ENCODE measurements around the gene CCDC85B.
A peak's percentile ranks its signal among the peaks of the same experiment; 100 is the strongest.

CCDC85B gene

DNA sequence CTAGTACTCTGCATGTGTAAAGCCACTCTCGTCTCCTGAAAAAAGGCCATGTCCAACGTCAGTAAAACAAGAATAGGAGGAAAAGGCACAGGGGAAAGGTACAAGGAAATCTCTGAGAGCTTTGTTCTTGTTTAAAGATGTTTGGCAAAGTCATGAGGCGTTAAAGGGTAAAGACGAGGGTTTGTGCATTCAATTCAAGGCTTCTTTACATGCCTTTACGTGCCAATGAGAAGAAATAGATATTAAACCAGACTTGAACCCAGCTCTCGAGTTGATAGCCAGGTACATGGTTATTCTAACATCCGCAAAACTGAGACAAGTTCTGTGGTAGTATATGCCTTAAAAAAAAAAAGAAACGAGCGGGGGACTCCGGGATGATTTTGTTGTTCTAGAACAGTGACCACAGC, 31.8 kb upstream of the CCDC85B start:
- H3K4me1 ChIP-seq (ENCODE audit: control insufficient read depth, insufficient read depth, low read length): peaks cover 52% of the 10 kb centered on the region
- peak overlapping the region; percentile 94 for H3K4me3 ChIP-seq (ENCODE audit: low read length)
- H3K27me3 ChIP-seq (replicated peaks; ENCODE audit: control insufficient read depth, insufficient read depth, low read length): no peaks in the 10 kb centered on the region
- H3K9ac ChIP-seq (ENCODE audit: low read length): peak overlapping the region; percentile 99
- no peak for DNase-seq (ENCODE audit: low read depth)
- no peaks in the 10 kb centered on the region for H3K9me3 ChIP-seq (ENCODE audit: control insufficient read depth, low read length)
- H3K36me3 ChIP-seq (ENCODE audit: control insufficient read depth, insufficient read depth, low read length, severe bottlenecking): peaks cover 45% of the 10 kb centered on the region

DNA sequence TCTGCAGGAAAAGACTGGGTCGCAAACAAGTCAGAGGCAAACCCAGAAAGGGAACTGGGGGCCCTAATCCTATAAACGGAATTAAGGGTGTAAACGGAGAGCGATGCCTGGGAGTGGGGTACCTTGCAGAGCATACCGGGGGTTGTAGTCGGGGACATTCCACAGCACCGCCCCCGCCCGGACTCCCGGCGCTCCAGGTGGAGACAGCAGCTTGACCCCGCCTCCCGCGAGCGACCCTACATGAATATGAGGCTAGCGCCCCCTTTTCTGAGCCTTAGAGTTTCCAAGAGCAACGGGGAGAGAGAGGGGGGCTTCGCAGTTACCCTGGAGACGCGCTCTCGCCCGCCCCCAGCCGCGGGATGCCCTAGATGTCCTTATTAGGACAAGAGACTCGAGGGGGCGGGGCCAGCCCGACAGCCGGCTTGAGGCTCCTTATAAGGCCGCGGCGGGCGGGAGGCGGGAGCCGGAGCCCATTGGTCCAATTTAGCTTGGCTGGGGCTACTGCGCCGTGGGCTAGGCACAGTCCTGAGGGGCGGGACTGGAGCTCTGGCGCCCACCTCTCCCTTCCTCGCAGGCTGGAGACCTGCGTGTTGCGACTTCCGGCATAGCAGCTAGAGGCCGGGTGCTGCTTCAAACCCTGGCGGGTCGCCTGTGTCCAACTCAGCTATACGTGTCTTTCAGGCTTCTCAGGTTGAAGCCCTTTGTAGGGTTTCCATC, 31.2 kb upstream of the CCDC85B start:
- H3K36me3 ChIP-seq (ENCODE audit: control insufficient read depth, insufficient read depth, low read length, severe bottlenecking): peaks cover 45% of the 10 kb centered on the region
- peak; percentile 99 for DNase-seq (ENCODE audit: low read depth)

DNA sequence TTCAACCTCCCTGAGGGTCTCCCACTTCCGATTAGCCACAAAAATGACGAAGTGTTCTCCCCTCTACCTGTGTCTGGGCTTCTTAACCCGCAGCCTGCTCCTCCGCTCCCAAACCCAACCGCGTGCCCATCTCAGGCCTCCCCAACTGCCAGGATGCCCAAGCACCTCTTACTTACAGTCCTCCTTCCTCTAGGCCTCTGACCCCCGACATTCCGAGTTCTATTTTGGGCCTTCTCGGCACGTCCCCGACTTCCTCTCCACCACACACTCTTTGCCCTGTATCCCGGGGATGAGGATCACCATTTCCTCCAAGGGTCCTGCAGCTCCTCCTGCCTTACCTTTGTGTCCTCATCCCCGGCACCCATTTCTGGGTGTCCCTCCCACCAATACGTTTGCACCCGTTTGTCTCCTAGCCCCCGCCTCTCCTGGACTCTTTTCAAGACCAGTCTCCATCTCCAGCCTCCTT, 30.6 kb upstream of the CCDC85B start:
- peak overlapping the region; percentile 94 for H3K4me3 ChIP-seq (ENCODE audit: low read length)
- H3K36me3 ChIP-seq (ENCODE audit: control insufficient read depth, insufficient read depth, low read length, severe bottlenecking): peaks cover 45% of the 10 kb centered on the region
- H3K4me1 ChIP-seq (ENCODE audit: control insufficient read depth, insufficient read depth, low read length): peaks cover 47% of the 10 kb centered on the region
- no peaks in the 10 kb centered on the region for H3K27me3 ChIP-seq (replicated peaks; ENCODE audit: control insufficient read depth, insufficient read depth, low read length)
- DNase-seq (ENCODE audit: low read depth): peak; percentile 49
- peak overlapping the region; percentile 99 for H3K9ac ChIP-seq (ENCODE audit: low read length)
- no peaks in the 10 kb centered on the region for H3K9me3 ChIP-seq (ENCODE audit: control insufficient read depth, low read length)

More for the DNA sequence above, 31.2 kb upstream of the CCDC85B start:
- Histone ChIP-seq H3K4me1 (ENCODE audit: control insufficient read depth, insufficient read depth, low read length) (peaks cover 50% of the 10 kb centered on the region), H3K9ac (ENCODE audit: low read length) (peak overlapping the region; percentile 99), H3K9me3 (ENCODE audit: control insufficient read depth, low read length) (no peaks in the 10 kb centered on the region), H3K4me3 (ENCODE audit: low read length) (peak overlapping the region; percentile 94), H3K27me3 (replicated peaks; ENCODE audit: control insufficient read depth, insufficient read depth, low read length) (no peaks in the 10 kb centered on the region)

DNA sequence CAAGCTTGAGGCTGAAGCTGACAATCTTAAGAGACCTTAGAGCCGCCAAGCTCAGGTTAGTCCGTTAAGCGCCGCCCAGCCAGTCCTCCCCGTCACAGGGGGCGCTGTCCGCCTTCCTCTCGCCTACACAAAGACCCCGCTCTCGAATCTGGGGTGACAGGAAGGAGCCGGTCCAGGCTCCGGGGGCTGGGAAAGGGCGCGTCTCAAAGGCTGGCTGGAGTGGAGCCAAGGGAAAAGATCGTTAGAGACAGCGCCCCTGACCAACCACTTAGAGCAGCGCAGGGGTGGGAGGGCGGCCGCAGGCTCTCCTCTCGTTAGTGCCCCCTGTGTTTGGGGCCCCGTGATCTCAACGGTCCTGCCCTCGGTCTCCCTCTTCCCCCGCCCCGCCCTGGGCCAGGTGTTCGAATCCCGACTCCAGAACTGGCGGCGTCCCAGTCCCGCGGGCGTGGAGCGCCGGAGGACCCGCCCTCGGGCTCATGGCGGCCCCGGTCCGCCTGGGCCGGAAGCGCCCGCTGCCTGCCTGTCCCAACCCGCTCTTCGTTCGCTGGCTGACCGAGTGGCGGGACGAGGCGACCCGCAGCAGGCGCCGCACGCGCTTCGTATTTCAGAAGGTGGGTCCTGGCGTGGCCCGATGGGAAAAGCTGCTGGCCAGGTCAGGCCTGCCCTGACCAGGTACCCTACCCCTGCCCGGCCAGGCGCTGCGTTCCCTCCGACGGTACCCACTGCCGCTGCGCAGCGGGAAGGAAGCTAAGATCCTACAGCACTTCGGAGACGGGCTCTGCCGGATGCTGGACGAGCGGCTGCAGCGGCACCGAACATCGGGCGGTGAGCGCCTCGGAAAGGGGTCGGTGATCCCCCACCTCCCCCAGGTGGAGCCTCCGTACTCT, 30.0 kb upstream of the CCDC85B start, which contains the start of gene MUS81:
TSS of gene MUS81 (plus strand) at position 156 of the 887 bp plus-strand sequence. CDS start at position 477, 321 bp downstream.
- Histone ChIP-seq H3K36me3 (ENCODE audit: control insufficient read depth, insufficient read depth, low read length, severe bottlenecking) (peaks cover 45% of the 10 kb centered on the region), H3K27me3 (replicated peaks; ENCODE audit: control insufficient read depth, insufficient read depth, low read length) (no peaks in the 10 kb centered on the region)

DNA sequence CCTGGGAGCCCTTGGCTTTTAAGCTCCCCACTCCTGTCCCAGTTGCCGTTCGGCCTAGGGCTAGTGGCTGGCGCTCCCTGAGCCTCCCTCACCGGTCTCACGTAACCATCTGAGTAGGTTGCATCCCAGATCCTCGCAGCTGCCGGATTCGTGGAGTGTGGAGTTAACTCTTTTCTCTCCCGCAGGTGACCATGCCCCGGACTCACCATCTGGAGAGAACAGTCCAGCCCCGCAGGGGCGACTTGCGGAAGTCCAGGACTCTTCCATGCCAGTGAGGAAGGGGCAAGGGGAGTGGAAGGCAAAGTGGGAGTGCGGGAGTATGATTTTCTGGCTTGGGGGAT, 29.3 kb upstream of the CCDC85B start:
- Histone ChIP-seq H3K9ac (ENCODE audit: low read length) (peak overlapping the region; percentile 99), H3K36me3 (ENCODE audit: control insufficient read depth, insufficient read depth, low read length, severe bottlenecking) (peaks cover 46% of the 10 kb centered on the region), H3K4me1 (ENCODE audit: control insufficient read depth, insufficient read depth, low read length) (peaks cover 38% of the 10 kb centered on the region), H3K27me3 (replicated peaks; ENCODE audit: control insufficient read depth, insufficient read depth, low read length) (no peaks in the 10 kb centered on the region), H3K9me3 (ENCODE audit: control insufficient read depth, low read length) (no peaks in the 10 kb centered on the region), H3K4me3 (ENCODE audit: low read length) (peak overlapping the region; percentile 94)
- peak; percentile 38 for DNase-seq (ENCODE audit: low read depth)

More for the DNA sequence above, 30.0 kb upstream of the CCDC85B start, which contains the start of gene MUS81:
- peaks cover 44% of the 10 kb centered on the region for H3K4me1 ChIP-seq (ENCODE audit: control insufficient read depth, insufficient read depth, low read length)
- H3K9me3 ChIP-seq (ENCODE audit: control insufficient read depth, low read length): no peaks in the 10 kb centered on the region
- peak within 1 kb of the TSS; percentile 99 for H3K9ac ChIP-seq (ENCODE audit: low read length)
- peak within 1 kb of the TSS; percentile 94 for H3K4me3 ChIP-seq (ENCODE audit: low read length)
- DNase-seq (ENCODE audit: low read depth): peak; percentile 98

DNA sequence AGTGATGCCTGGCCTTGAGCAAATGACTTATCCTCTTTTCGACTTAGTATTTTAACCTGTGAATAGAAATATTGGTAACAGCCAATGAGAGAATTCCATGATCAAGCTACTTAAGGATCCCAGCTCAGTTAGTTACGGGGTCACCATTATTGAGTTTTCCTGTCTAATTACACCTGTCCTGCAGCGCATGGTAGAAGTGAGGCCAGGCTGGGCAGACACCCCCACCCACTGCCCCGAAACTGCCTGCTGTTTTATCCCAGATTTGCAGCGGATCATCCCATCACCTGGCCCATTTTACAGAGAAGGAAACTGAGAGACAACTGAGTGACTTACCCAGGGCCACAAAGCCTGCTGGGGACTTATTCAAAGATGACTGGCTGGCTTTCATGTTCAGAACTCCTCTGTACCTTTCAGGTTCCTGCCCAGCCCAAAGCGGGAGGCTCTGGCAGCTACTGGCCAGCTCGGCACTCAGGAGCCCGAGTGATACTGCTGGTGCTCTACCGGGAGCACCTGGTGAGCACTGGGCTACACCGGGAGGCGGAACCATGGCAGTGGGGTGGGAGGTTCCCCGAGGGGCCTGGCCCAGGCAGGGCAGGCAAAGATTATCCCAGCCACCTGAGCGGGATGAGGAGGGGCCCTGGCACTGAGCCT, 28.8 kb upstream of the CCDC85B start:
- Histone ChIP-seq H3K9ac (ENCODE audit: low read length) (peak overlapping the region; percentile 99), H3K4me3 (ENCODE audit: low read length) (peak overlapping the region; percentile 94), H3K36me3 (ENCODE audit: control insufficient read depth, insufficient read depth, low read length, severe bottlenecking) (peaks cover 50% of the 10 kb centered on the region), H3K4me1 (ENCODE audit: control insufficient read depth, insufficient read depth, low read length) (peaks cover 34% of the 10 kb centered on the region), H3K9me3 (ENCODE audit: control insufficient read depth, low read length) (no peaks in the 10 kb centered on the region), H3K27me3 (replicated peaks; ENCODE audit: control insufficient read depth, insufficient read depth, low read length) (no peaks in the 10 kb centered on the region)
- no peak for DNase-seq (ENCODE audit: low read depth)

DNA sequence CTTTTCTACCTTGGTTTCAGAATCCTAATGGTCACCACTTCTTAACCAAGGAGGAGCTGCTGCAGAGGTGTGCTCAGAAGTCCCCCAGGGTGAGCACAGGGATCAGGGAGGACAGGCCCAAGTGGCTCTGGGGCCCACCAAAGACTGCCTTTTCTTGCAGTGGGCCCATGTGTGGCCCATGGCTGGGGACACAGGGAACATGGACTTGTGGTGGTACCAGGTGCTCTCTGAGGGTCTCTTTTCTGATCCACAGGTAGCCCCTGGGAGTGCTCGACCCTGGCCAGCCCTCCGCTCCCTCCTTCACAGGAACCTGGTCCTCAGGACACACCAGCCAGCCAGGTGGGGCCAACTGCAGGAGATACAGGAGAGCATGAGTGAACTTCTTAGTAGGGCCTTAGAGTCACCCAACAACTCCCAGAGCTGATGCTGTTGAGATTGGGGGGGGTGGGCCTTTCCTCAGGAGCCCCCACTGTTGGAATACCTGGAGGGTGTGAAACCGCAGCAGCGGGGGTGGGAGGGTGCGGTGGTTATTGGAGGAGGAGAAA, 28.2 kb upstream of the CCDC85B start:
- Histone ChIP-seq H3K9ac (ENCODE audit: low read length) (peak overlapping the region; percentile 99), H3K27me3 (replicated peaks; ENCODE audit: control insufficient read depth, insufficient read depth, low read length) (no peaks in the 10 kb centered on the region), H3K4me3 (ENCODE audit: low read length) (no peak overlapping the region), H3K4me1 (ENCODE audit: control insufficient read depth, insufficient read depth, low read length) (peaks cover 34% of the 10 kb centered on the region), H3K9me3 (ENCODE audit: control insufficient read depth, low read length) (no peaks in the 10 kb centered on the region), H3K36me3 (ENCODE audit: control insufficient read depth, insufficient read depth, low read length, severe bottlenecking) (peaks cover 57% of the 10 kb centered on the region)
- DNase-seq (ENCODE audit: low read depth): no peak

DNA sequence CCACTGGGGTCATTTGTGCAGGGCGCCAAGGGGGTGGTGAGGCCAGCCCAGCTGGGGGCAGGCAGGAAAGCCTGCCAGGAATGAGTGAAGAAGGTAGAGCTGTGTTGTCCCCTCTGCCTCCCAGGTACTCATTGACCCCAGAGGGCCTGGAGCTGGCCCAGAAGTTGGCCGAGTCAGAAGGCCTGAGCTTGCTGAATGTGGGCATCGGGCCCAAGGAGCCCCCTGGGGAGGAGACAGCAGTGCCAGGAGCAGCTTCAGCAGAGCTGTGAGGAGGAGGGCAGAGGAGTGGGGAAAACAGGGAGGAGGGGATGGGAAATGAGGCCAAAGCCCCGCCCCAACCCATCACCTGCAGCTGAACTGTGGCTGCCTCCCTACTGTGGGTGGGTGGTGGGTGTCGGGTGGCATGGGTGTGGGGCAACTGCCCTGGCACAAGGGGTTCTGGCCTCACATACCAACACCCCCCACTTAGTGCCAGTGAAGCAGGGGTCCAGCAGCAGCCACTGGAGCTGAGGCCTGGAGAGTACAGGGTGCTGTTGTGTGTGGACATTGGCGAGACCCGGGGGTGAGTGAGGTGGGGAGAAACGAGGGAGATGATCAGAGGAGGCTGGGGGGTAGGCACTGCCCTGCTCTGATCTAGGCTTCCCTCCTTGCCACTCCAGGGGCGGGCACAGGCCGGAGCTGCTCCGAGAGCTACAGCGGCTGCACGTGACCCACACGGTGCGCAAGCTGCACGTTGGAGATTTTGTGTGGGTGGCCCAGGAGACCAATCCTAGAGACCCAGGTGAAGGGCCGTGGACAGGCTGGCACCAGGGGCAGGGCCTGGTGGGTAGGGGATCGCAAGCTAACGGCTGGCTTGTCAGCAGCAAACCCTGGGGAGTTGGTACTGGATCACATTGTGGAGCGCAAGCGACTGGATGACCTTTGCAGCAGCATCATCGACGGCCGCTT, 27.3 kb upstream of the CCDC85B start:
- Histone ChIP-seq H3K9me3 (ENCODE audit: control insufficient read depth, low read length) (no peaks in the 10 kb centered on the region), H3K4me3 (ENCODE audit: low read length) (no peak overlapping the region), H3K4me1 (ENCODE audit: control insufficient read depth, insufficient read depth, low read length) (peaks cover 34% of the 10 kb centered on the region), H3K36me3 (ENCODE audit: control insufficient read depth, insufficient read depth, low read length, severe bottlenecking) (peaks cover 65% of the 10 kb centered on the region), H3K9ac (ENCODE audit: low read length) (peak overlapping the region; percentile 39), H3K27me3 (replicated peaks; ENCODE audit: control insufficient read depth, insufficient read depth, low read length) (no peaks in the 10 kb centered on the region)
- no peak for DNase-seq (ENCODE audit: low read depth)

DNA sequence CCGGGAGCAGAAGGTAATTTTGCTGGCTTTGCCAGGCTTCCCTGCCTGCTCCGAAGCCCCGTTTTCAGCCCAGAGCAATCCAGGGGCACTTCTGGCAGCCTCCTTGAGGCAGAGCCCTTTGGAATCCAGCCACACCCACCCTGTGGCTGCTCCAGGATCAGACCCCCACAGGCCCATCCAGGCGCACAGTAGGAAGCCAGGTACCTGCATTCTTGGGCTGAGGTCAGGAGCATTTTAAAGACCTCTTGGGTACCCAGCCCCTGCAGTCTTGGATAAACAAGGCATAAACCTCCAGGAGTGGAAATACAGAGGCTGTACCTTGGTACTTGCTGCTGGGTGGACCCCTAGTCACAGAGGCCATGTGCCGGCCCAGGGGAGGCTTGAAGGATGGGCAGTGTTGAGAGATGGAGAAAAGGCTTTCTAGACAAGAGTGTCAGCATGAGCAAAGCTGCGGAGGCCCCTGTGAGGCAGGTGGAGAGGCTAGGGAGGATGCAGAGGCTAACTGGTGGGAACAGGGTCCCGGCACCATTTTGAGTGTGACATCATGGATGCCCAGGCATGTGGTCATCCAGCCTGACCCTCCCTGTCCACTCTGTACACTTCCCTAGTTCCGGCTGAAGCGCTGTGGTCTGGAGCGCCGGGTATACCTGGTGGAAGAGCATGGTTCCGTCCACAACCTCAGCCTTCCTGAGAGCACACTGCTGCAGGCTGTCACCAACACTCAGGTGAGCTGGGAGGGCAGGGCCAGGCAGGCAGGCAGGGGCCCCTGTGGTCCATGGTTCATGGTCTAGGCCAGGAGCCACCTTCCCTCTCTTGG, 26.4 kb upstream of the CCDC85B start:
- Histone ChIP-seq H3K9ac (ENCODE audit: low read length) (no peak overlapping the region), H3K27me3 (replicated peaks; ENCODE audit: control insufficient read depth, insufficient read depth, low read length) (no peaks in the 10 kb centered on the region), H3K4me3 (ENCODE audit: low read length) (no peak overlapping the region), H3K4me1 (ENCODE audit: control insufficient read depth, insufficient read depth, low read length) (peaks cover 26% of the 10 kb centered on the region), H3K9me3 (ENCODE audit: control insufficient read depth, low read length) (no peaks in the 10 kb centered on the region), H3K36me3 (ENCODE audit: control insufficient read depth, insufficient read depth, low read length, severe bottlenecking) (peaks cover 72% of the 10 kb centered on the region)
- DNase-seq (ENCODE audit: low read depth): no peak
